ENCODE data around the gene SLC44A1.
"Not testable (repeated sequence)": the region's sequence is repeated elsewhere in the genome, so short reads cannot be mapped to it uniquely, and the experiment has no call there.

SLC44A1 gene

GRCh38 chr9:105262497-105262896, 18.0 kb downstream of the SLC44A1 start:
- DNase-seq (ENCODE audit: extremely low spot score, insufficient read length, low read depth) (no peak), FAIRE-seq (no peak)

- no peak for FAIRE-seq
- no peak for DNase-seq (ENCODE audit: extremely low spot score, insufficient read length, low read depth)
These were observed 19.9 kb downstream of the SLC44A1 start for GRCh38 chr9:105264380-105264779.

- FAIRE-seq; DNase-seq (ENCODE audit: extremely low spot score, insufficient read length, low read depth): not testable (repeated sequence)
These were observed 23.8 kb downstream of the SLC44A1 start for GRCh38 chr9:105268254-105268653.

- FAIRE-seq, result no peak
These were observed 25.1 kb downstream of the SLC44A1 start for GRCh38 chr9:105269593-105269992.

GRCh38 chr9:105270711-105271110, 26.3 kb downstream of the SLC44A1 start:
- FAIRE-seq, result no peak

More at GRCh38 chr9:105269593-105269992, 25.1 kb downstream of the SLC44A1 start:
- DNase-seq (ENCODE audit: extremely low spot score, insufficient read length, low read depth), result no peak

GRCh38 chr9:105273731-105274130, 29.3 kb downstream of the SLC44A1 start:
- FAIRE-seq (no peak), DNase-seq (ENCODE audit: extremely low spot score, insufficient read length, low read depth) (no peak)

More at GRCh38 chr9:105270711-105271110, 26.3 kb downstream of the SLC44A1 start:
- no peak for DNase-seq (ENCODE audit: extremely low spot score, insufficient read length, low read depth)

GRCh38 chr9:105275111-105275510, 30.7 kb downstream of the SLC44A1 start:
- DNase-seq (ENCODE audit: extremely low spot score, insufficient read length, low read depth) (no peak), FAIRE-seq (no peak)

- DNase-seq (ENCODE audit: extremely low spot score, insufficient read length, low read depth), result no peak
- FAIRE-seq, result no peak
These were observed 31.5 kb downstream of the SLC44A1 start for GRCh38 chr9:105275938-105276337.

GRCh38 chr9:105278751-105279150, 34.3 kb downstream of the SLC44A1 start:
- no peak for DNase-seq (ENCODE audit: extremely low spot score, insufficient read length, low read depth)
- no peak for FAIRE-seq

GRCh38 chr9:105280691-105281090, 36.2 kb downstream of the SLC44A1 start:
- FAIRE-seq (no peak), DNase-seq (ENCODE audit: extremely low spot score, insufficient read length, low read depth) (no peak)

GRCh38 chr9:105281272-105281671, 36.8 kb downstream of the SLC44A1 start:
- FAIRE-seq, result no peak
- DNase-seq (ENCODE audit: extremely low spot score, insufficient read length, low read depth), result no peak

- DNase-seq (ENCODE audit: extremely low spot score, insufficient read length, low read depth), result no peak
- no peak for FAIRE-seq
These were observed 37.5 kb downstream of the SLC44A1 start for GRCh38 chr9:105281926-105282325.

GRCh38 chr9:105282870-105283621, 38.6 kb downstream of the SLC44A1 start:
- DNase-seq (ENCODE audit: extremely low spot score, insufficient read length, low read depth), result no peak
- no peak for FAIRE-seq

- FAIRE-seq, result no peak
- no peak for DNase-seq (ENCODE audit: extremely low spot score, insufficient read length, low read depth)
These were observed 39.3 kb downstream of the SLC44A1 start for GRCh38 chr9:105283795-105284194.

GRCh38 chr9:105284463-105284862, 40.0 kb downstream of the SLC44A1 start:
- DNase-seq (ENCODE audit: extremely low spot score, insufficient read length, low read depth) (no peak), FAIRE-seq (no peak)

- DNase-seq (ENCODE audit: extremely low spot score, insufficient read length, low read depth) (no peak), FAIRE-seq (no peak)
These were observed 41.6 kb downstream of the SLC44A1 start for GRCh38 chr9:105286098-105286497.

- FAIRE-seq, result no peak
- no peak for DNase-seq (ENCODE audit: extremely low spot score, insufficient read length, low read depth)
These were observed 44.9 kb downstream of the SLC44A1 start for GRCh38 chr9:105289305-105289704.

GRCh38 chr9:105290418-105290817, 46.0 kb downstream of the SLC44A1 start:
- no peak for FAIRE-seq
- no peak for DNase-seq (ENCODE audit: extremely low spot score, insufficient read length, low read depth)

GRCh38 chr9:105290954-105291353, 46.5 kb downstream of the SLC44A1 start:
- no peak for DNase-seq (ENCODE audit: extremely low spot score, insufficient read length, low read depth)
- no peak for FAIRE-seq

GRCh38 chr9:105291422-105291859, 47.0 kb downstream of the SLC44A1 start:
- DNase-seq (ENCODE audit: extremely low spot score, insufficient read length, low read depth) (no peak), FAIRE-seq (no peak)

- DNase-seq (ENCODE audit: extremely low spot score, insufficient read length, low read depth) (no peak), FAIRE-seq (no peak)
These were observed 47.5 kb downstream of the SLC44A1 start for GRCh38 chr9:105291938-105292337.

- DNase-seq (ENCODE audit: extremely low spot score, insufficient read length, low read depth), result no peak
- FAIRE-seq, result no peak
These were observed 49.0 kb downstream of the SLC44A1 start for GRCh38 chr9:105293408-105293807.

Data from GM18507 (cell line).